ENCODE results near the gene PPARD. TPM values are rescaled to one million over a fixed set of nuclear protein-coding genes. Genes with fewer than 3 reads are reported as not detected.

PPARD gene
- total and polyA plus RNA-seq, 2 donors (not counting 1 experiment from before 2014, with no cell fraction given), result 14.8 to 16.3 TPM

DNA sequence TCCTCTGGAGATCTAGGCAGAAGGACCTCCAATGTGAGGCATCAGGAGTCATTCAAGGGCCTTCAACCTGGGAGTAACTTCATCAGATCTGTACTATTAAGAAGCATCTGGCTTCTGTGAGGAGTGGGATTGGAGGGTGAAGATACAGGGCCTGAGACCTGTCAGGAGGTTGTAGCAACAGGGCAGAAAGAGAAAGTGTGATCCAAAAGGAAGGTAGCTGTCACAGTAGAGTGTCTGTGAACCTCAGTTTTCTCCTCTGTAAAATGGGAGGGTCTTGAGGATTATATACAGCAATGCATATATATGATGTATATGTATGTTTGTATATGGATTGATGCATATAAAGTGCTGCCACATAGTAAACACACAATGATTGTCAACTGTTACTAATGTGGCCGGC lies 123.3 kb downstream of the PPARD start:
- no peak overlapping the region for H2AFZ ChIP-seq (ENCODE audit: low read length)
- peaks cover 7% of the 10 kb centered on the region for H4K20me1 ChIP-seq (ENCODE audit: control insufficient read depth, extremely low read depth, insufficient read depth, low read length)
- no peaks in the 10 kb centered on the region for H3K9me3 ChIP-seq (ENCODE audit: control insufficient read depth, insufficient read depth, low read depth, low read length)
- no peak for DNase-seq (ENCODE audit: low read depth in 2 of 2)
- no peak overlapping the region for H3K4me2 ChIP-seq (ENCODE audit: extremely low read depth, insufficient read depth, low read length)
- TF ChIP-seq, protein P1, sequence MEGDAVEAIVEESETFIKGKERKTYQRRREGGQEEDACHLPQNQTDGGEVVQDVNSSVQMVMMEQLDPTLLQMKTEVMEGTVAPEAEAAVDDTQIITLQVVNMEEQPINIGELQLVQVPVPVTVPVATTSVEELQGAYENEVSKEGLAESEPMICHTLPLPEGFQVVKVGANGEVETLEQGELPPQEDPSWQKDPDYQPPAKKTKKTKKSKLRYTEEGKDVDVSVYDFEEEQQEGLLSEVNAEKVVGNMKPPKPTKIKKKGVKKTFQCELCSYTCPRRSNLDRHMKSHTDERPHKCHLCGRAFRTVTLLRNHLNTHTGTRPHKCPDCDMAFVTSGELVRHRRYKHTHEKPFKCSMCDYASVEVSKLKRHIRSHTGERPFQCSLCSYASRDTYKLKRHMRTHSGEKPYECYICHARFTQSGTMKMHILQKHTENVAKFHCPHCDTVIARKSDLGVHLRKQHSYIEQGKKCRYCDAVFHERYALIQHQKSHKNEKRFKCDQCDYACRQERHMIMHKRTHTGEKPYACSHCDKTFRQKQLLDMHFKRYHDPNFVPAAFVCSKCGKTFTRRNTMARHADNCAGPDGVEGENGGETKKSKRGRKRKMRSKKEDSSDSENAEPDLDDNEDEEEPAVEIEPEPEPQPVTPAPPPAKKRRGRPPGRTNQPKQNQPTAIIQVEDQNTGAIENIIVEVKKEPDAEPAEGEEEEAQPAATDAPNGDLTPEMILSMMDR (conservative IDR thresholded peaks at IDR 0.05 in 1 of 2, IDR thresholded peaks at IDR 0.05 in 1 of 2; ENCODE audit: low read depth in 1 of 2, low read length in 2 of 2), result no peak
- no peak for TF ChIP-seq EZH2 (IDR thresholded peaks at IDR 0.05; ENCODE audit: low read length, missing control alignments)
- no peaks in the 10 kb centered on the region for H3K27me3 ChIP-seq (ENCODE audit: control insufficient read depth, insufficient read depth, low read length)
- peaks cover 6% of the 10 kb centered on the region for H3K4me1 ChIP-seq (ENCODE audit: control insufficient read depth, extremely low read depth, insufficient read depth, low read length)
- peaks cover 25% of the 10 kb centered on the region for H3K79me2 ChIP-seq (ENCODE audit: control insufficient read depth, insufficient read depth, low read length)
- H3K36me3 ChIP-seq (ENCODE audit: control insufficient read depth, insufficient read depth, low read length), result peaks cover 19% of the 10 kb centered on the region
- no peak overlapping the region for H3K4me3 ChIP-seq (replicated peaks in 1 of 4; ENCODE audit: control extremely low read depth in 1 of 4, insufficient read depth in 1 of 4, low read depth in 3 of 4, low read length in 4 of 4)
- no peak overlapping the region for H3K27ac ChIP-seq (ENCODE audit: insufficient read depth, low read length)
- no peak overlapping the region for H3K9ac ChIP-seq (ENCODE audit: insufficient read depth, low read length)

DNA sequence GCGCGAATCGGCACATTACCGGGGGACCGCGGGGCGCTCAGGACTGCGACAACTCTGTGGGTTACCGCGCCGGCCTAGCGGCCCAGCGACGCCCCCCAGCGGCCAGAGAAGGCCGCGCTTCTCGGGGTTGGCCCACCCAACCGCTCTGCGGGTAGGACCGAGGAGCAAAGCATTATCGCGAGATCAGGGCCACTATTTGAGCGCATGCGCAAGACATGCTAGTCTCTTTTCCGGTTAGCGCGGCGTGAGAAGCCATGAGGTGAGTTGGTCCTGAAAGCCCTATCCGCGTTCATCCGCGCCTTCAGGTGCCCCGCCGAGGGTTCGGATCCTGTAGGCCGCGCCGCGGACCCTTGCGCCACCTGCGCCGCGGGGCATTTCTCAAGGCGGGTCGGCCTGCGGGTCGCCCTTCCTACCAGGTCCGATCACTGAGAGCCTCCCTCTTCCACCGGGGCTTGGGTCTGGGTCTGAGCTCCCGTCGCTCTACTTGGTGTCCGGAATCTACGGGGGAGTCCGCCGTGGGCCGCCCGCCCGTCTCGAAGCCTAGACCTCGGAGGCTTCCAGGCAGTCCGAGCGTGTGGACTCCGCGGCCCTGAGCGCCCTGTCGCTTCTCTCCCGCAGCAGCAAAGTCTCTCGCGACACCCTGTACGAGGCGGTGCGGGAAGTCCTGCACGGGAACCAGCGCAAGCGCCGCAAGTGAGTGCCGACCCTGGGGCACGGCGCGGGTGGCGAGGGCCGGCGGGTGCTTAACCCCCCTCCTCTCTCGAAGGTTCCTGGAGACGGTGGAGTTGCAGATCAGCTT lies 126.0 kb downstream of the PPARD start, which contains the start of gene RPL10A:
Gene RPL10A, plus strand, starts transcription at position 221 of the 799 bp plus-strand sequence. Its CDS starts 34 bp downstream, at position 255.
- DNase-seq (ENCODE audit: low read depth in 2 of 2), result peak; percentile 89 to 98
- Histone ChIP-seq H2AFZ (ENCODE audit: low read length) (peak within 1 kb of the TSS; percentile 91), H3K79me2 (ENCODE audit: control insufficient read depth, insufficient read depth, low read length) (peaks cover 28% of the 10 kb centered on the region), H3K4me2 (ENCODE audit: extremely low read depth, insufficient read depth, low read length) (peak within 1 kb of the TSS; percentile 92), H4K20me1 (ENCODE audit: control insufficient read depth, extremely low read depth, insufficient read depth, low read length) (peaks cover 9% of the 10 kb centered on the region), H3K27ac (ENCODE audit: insufficient read depth, low read length) (peak within 1 kb of the TSS; percentile 94), H3K4me1 (ENCODE audit: control insufficient read depth, extremely low read depth, insufficient read depth, low read length) (peaks cover 13% of the 10 kb centered on the region), H3K9me3 (ENCODE audit: control insufficient read depth, insufficient read depth, low read depth, low read length) (no peaks in the 10 kb centered on the region), H3K9ac (ENCODE audit: insufficient read depth, low read length) (peak within 1 kb of the TSS; percentile 95), H3K36me3 (ENCODE audit: control insufficient read depth, insufficient read depth, low read length) (peaks cover 26% of the 10 kb centered on the region), H3K27me3 (ENCODE audit: control insufficient read depth, insufficient read depth, low read length) (no peaks in the 10 kb centered on the region), H3K4me3 (replicated peaks in 1 of 4; ENCODE audit: control extremely low read depth in 1 of 4, insufficient read depth in 1 of 4, low read depth in 3 of 4, low read length in 4 of 4) (peak within 1 kb of the TSS; percentile 77 to 97 (median 95))
- TF ChIP-seq EZH2 (IDR thresholded peaks at IDR 0.05; ENCODE audit: low read length, missing control alignments), result no peak
- TF ChIP-seq, protein P1 (conservative IDR thresholded peaks at IDR 0.05 in 1 of 2, IDR thresholded peaks at IDR 0.05 in 1 of 2; ENCODE audit: low read depth in 1 of 2, low read length in 2 of 2), result peak; percentile 91 to 93

- peaks cover 28% of the 10 kb centered on the region for H3K79me2 ChIP-seq (ENCODE audit: control insufficient read depth, insufficient read depth, low read length)
- H3K4me1 ChIP-seq (ENCODE audit: control insufficient read depth, extremely low read depth, insufficient read depth, low read length), result peaks cover 13% of the 10 kb centered on the region
- H3K27me3 ChIP-seq (ENCODE audit: control insufficient read depth, insufficient read depth, low read length), result no peaks in the 10 kb centered on the region
- H3K4me2 ChIP-seq (ENCODE audit: extremely low read depth, insufficient read depth, low read length), result peak overlapping the region; percentile 92
- H3K27ac ChIP-seq (ENCODE audit: insufficient read depth, low read length), result peak overlapping the region; percentile 94
- no peak for DNase-seq (ENCODE audit: low read depth in 2 of 2)
- peak overlapping the region; percentile 77 to 97 (median 95) for H3K4me3 ChIP-seq (replicated peaks in 1 of 4; ENCODE audit: control extremely low read depth in 1 of 4, insufficient read depth in 1 of 4, low read depth in 3 of 4, low read length in 4 of 4)
- H3K9ac ChIP-seq (ENCODE audit: insufficient read depth, low read length), result peak overlapping the region; percentile 95
- no peak overlapping the region for H2AFZ ChIP-seq (ENCODE audit: low read length)
- H3K36me3 ChIP-seq (ENCODE audit: control insufficient read depth, insufficient read depth, low read length), result peaks cover 26% of the 10 kb centered on the region
- no peak for TF ChIP-seq EZH2 (IDR thresholded peaks at IDR 0.05; ENCODE audit: low read length, missing control alignments)
- TF ChIP-seq, protein P1 (conservative IDR thresholded peaks at IDR 0.05 in 1 of 2, IDR thresholded peaks at IDR 0.05 in 1 of 2; ENCODE audit: low read depth in 1 of 2, low read length in 2 of 2), result no peak
- H3K9me3 ChIP-seq (ENCODE audit: control insufficient read depth, insufficient read depth, low read depth, low read length), result no peaks in the 10 kb centered on the region
- peaks cover 9% of the 10 kb centered on the region for H4K20me1 ChIP-seq (ENCODE audit: control insufficient read depth, extremely low read depth, insufficient read depth, low read length)
These were observed 126.8 kb downstream of the PPARD start for GRCh38 chr6:35468980-35469750.
